HG02852 (cell line): ENCODE measurements around the gene DUSP7.
"Not testable (repeated sequence)": the region's sequence is repeated elsewhere in the genome, so short reads cannot be mapped to it uniquely, and the experiment has no call there.

Experiments used
- ATAC-seq: cut with Tn5 transposase; IDR thresholded peaks from one replicate; pipeline ENCODE4 v1.9.1; 2021; ENCODE audit warnings: mild to moderate bottlenecking, moderate library complexity; ENCODE audit not compliant: unreplicated experiment

DUSP7 gene

GRCh38 chr3:52050571-52050970, 5.8 kb downstream of the DUSP7 start:
- ATAC-seq: no peak

- ATAC-seq: no peak
Observed at GRCh38 chr3:52049503-52049902, 6.9 kb downstream of the DUSP7 start.

- ATAC-seq: no peak
Observed at GRCh38 chr3:52047295-52047960, 8.9 kb downstream of the DUSP7 start.

- ATAC-seq: no peak
Observed at GRCh38 chr3:52046902-52047239, 9.5 kb downstream of the DUSP7 start.

GRCh38 chr3:52046186-52046901, 10.0 kb downstream of the DUSP7 start:
- no peak for ATAC-seq

GRCh38 chr3:52044869-52045619, 11.3 kb downstream of the DUSP7 start:
- no peak for ATAC-seq

- ATAC-seq: no peak
Observed at GRCh38 chr3:52043750-52044149, 12.6 kb downstream of the DUSP7 start.

GRCh38 chr3:52043039-52043438, 13.3 kb downstream of the DUSP7 start:
- not testable (repeated sequence) for ATAC-seq

- ATAC-seq: no peak
Observed at GRCh38 chr3:52041118-52041731, 15.1 kb downstream of the DUSP7 start.

- no peak for ATAC-seq
Observed at GRCh38 chr3:52040600-52040999, 15.8 kb downstream of the DUSP7 start.

- ATAC-seq: no peak
Observed at GRCh38 chr3:52039846-52040245, 16.5 kb downstream of the DUSP7 start.

- ATAC-seq: no peak
Observed at GRCh38 chr3:52039426-52039825, 16.9 kb downstream of the DUSP7 start.

GRCh38 chr3:52038227-52038626, 18.1 kb downstream of the DUSP7 start:
- ATAC-seq: no peak

GRCh38 chr3:52037291-52037690, 19.1 kb downstream of the DUSP7 start:
- no peak for ATAC-seq

GRCh38 chr3:52036829-52037228, 19.5 kb downstream of the DUSP7 start:
- ATAC-seq: no peak

GRCh38 chr3:52036222-52036694, 20.1 kb downstream of the DUSP7 start:
- ATAC-seq: no peak

GRCh38 chr3:52034651-52035050, 21.7 kb downstream of the DUSP7 start:
- ATAC-seq: no peak

GRCh38 chr3:52034212-52034611, 22.2 kb downstream of the DUSP7 start:
- ATAC-seq: no peak

- not testable (repeated sequence) for ATAC-seq
Observed at GRCh38 chr3:52033748-52034147, 22.6 kb downstream of the DUSP7 start.

GRCh38 chr3:52032702-52033408, 23.5 kb downstream of the DUSP7 start:
- no peak for ATAC-seq

GRCh38 chr3:52031896-52032295, 24.5 kb downstream of the DUSP7 start:
- no peak for ATAC-seq
